ENCODE measurements around the gene STX8.
"Not testable (repeated sequence)": the region's sequence is repeated elsewhere in the genome, so short reads cannot be mapped to it uniquely, and the experiment has no call there.

Gene STX8

GRCh38 chr17:9346296-9346926 is 229.2 kb downstream of the STX8 start:
- DNase-seq (ENCODE audit: low read depth in 2 of 2): no peak

DNA sequence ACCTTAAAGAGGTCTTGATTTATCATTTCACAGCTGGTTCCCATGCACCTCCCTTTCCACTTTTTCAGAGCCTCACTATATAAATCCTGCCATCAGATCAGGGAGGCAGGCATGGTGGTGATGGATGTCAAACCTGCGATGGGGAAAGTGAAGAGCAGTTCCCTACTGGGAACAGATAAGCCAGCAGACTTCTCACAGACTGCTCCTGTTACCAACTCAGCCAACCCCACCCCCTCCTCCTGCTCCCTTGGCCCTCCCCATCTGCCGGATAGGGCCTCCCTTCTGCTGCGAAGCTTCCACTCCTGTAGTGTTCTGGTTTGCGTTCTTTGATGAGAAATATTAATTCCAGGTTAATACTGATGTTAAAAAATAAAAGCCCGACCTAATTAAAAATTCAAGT is 232.1 kb downstream of the STX8 start:
- no peak for DNase-seq (ENCODE audit: low read depth in 2 of 2)

GRCh38 chr17:9342225-9342624 is 233.4 kb downstream of the STX8 start:
- no peak for DNase-seq (ENCODE audit: low read depth in 2 of 2)

DNA sequence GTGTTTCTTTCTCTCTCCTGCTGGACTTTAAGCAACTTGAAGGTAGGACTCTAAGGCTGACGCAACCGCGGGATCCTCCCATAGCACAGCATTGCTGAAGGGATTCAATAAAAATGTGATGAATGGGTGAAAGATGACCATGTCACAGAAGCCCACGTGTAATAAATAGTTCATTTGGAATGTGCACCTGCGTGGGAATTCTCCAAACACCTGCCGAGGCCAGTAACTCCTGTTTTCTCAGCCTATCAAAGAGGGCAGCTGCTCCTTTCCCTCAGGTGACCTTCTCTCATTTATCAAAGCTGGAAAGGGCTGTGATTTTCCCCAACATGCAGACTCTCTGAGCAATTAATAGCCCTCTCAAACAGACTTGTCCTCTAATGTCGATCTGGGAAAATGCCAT is 235.7 kb downstream of the STX8 start:
- DNase-seq (ENCODE audit: low read depth in 2 of 2): no peak

DNA sequence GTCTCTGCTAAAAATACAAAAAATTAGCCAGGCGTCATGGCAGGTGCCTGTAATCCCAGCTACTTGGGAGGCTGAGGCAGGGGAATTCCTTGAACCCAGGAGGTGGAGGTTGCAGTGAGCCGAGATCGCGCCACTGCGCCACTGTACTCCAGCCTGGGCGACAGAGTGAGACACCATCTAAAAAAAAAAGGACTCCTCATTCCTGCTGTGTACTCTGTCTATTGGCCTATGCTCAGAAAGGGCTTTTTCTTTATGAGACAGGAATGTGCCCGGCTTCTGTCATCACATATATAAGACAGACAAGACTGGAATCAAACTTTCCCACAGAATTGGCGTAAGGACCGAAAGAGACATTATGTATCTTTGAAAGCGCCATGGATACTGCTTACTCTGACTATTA is 236.1 kb downstream of the STX8 start:
- not testable (repeated sequence) for DNase-seq (ENCODE audit: low read depth in 2 of 2)

DNA sequence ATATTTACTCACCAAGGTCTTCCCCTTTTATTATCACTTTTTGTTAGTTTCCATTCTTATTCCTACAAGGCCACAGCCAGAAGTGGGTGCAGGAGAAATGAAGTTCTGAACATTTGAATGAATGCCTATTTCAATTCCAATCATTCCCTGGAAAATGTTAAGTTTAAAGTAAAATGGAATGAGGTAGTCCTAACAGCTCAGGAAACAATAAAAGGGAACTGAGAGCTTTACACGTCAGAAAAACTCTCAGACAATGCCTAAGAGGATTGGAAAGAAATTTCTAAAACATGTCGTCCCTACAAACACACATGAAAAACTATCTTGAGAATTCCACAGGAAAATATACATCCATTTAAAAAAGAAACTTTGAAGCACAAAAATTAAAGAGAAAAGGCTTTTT is 238.8 kb downstream of the STX8 start:
- no peak for DNase-seq (ENCODE audit: low read depth in 2 of 2)

DNA sequence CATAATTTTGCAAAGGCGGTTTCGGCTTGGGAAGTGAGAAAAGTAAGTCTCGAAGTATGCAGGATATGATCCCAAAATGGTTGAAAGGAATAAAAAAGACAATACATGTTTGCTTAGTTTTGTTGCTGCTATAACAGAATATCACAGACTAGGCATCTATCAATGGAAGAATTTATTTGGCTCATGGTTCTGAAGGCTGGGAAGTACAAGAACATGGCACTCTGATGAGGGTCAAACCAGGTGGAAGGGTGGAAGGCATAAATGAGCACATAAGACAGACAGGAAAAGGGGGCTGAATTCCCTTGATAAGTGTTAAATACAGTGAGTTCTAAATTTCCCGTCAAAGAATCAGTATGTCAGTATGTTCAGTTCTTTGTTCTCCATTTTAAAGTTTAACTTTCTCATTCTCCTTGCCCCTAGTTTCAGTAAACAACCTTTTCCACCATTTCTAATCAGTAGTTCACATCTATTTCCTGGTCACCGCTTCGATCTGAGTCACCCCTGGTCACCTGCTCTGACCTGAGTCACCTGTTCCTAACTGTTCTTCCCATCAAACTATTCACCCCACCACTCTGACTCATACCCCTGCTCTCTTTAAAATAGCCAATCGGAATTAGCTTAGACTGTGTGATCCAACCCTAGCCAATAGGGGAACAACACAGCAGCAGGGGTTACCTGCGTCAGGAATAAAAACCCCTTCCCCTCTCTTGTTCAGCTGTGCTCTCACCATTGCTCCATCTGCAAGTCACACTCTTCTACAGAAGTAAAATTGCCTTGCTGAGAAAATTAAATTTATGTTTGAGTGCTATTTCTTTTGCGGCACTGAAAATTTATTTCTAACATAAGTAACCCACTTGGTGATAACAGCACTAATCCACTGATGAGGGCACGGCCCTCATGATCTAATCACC is 240.8 kb downstream of the STX8 start:
- no peak for DNase-seq (ENCODE audit: low read depth in 2 of 2)

DNA sequence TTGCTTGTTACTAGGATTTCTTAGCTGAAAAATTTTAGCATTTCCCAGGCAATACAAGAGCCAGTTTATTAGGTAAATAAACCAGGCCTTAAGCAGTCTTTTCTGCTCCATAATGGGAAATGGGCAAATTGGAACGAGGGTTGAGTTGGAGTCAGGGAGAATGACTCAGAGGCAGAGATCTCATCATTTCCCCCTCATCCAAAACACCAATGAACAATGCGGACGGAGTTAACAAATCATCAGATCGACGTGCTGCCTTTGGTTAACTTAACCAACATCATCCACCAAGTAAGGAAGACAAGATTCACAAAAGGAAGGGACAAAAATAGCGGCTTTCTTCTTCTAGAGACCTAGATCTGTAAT is 243.5 kb downstream of the STX8 start:
- DNase-seq (ENCODE audit: low read depth in 2 of 2): no peak

DNA sequence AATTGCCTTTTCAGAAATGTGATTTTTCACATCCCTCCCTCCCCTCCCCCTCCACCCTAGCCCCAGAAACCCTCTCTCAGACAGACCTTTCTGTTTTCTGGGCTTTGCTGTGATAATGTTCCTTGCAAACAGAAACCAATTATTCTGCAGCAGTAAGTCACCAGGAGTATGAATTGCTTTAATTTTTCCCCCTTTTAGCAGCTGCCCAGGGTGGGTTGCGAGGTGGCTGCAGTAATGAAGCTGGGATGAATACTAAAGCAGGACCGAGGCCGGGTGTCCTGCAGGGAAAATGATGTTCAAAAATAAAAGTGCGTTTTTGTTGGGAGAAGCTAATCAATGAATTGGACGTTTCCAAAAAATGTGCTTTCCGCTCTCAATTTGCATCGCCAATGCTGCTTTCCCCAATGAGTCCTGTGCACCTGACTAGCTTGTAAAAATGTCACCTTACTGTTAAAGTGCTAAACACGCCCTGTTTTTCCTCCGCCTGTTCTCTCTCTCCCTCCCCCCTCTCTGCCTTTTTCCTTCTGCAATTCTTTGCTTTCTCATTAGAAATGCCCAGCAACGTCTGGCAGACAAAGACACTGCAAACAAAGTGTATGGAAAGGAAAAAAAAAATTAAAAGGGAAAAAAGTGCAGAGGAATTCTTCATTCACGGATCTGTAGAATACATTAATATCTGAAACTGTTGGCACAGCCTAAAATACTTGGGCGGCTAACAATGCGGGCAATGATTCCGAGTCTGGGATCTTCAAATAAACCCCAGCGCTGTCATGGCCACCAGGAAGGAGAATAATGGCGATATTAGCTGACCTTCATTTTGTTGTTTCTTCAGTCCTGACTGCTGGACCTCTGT is 244.1 kb downstream of the STX8 start:
- no peak for DNase-seq (ENCODE audit: low read depth in 2 of 2)

DNA sequence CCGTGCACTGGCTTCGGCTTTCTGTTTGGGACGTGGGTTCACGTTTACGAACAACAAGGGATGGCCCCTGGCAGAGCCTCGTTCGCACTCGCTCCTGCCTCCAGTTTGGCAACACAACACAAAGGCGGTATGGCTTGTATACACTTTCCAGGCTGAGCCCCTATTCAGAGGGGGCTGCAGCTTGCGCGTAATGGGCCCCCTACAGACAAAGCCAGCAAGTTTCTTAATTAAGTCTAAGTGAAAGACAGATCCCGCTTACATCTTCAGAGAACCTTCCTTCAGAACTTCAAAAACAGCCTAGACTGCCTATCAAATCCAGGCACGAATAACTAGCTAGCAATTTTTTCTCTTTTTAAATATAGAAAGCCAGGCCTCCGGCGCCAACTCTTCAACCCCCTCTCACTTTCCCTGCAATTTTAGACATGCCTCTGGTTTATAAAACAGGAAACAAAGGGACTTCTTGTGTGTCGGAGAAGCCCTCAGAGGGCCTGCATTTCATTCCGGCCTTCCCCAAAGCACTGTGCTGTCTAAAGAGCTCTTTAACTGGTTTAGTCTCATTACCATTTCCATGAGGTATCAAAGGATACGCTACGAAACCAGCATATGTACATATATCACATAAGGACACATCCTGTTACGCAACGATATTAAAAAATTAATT is 244.9 kb downstream of the STX8 start:
- no peak for DNase-seq (ENCODE audit: low read depth in 2 of 2)

DNA sequence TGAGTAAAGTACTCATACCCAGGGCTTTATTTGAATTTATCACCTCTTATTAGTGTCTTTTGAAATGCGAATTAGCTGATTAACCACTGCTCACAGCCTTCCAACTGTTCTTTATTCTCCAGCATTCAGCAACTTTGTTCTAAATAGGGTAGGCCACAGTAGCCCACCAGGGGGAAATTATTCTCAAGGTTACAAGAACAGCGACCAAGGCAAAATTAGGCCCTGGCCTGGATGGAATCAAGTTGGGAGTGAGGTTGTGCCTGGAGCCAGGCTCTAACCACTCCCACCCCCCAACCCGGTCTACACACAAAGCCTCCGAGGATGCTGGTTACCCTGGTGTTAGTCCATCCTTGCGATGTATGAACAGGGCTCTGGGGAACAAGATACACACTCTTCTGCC is 245.5 kb downstream of the STX8 start:
- no peak for DNase-seq (ENCODE audit: low read depth in 2 of 2)

DNA sequence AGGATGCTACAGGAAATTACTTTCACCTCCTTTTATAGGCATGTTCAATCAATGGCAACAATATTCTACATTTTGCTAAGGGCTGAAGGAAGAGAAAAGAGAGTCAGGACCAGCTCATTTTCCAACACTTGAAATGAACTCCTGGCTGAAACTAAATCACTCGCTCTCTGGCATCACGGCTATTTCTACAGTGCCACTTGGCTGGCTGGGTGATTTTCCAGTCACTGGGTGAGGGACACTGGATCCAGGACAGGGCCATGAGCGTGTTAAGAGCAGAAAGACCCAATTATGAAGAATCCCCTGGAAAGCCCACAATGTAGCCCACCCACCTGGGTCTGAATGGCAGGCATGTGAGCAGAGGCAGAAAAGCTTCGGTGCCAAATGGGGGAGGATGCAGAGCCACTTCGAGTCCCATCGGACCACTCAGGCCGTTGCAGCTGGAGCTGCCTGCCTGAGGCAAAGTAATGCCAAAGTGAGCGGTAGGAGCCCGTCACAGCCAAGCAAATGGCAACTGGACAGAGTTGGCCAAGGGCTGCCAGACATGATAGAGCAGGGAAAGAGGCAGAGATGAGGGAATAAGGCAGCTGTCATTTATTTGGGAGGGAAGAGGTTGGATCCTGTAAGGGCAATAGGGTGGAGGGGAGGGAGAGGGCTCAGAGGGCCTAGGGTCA is 246.2 kb downstream of the STX8 start:
- DNase-seq (ENCODE audit: low read depth in 2 of 2): no peak

GRCh38 chr17:9324864-9325263 is 250.8 kb downstream of the STX8 start:
- DNase-seq (ENCODE audit: low read depth in 2 of 2): no peak

DNA sequence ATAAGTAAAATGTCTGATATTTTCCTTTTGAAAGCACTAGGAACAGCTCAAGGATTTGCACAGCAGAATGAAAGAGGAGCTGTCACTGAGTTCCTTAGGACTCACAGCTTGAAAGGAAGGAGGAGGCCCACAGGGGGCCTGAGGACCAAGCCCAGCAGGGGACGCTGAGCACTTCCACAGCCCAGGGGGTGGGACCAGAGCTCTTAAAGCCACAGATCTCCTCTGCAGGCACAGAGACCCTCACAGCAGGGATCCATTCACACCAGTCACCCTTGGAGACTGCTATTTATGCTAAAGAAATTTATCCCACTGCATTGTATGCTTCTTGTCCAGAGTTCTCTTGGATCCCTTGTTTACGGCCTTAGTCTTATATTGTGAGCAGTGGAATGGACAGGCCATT is 253.3 kb downstream of the STX8 start:
- no peak for DNase-seq (ENCODE audit: low read depth in 2 of 2)

DNA sequence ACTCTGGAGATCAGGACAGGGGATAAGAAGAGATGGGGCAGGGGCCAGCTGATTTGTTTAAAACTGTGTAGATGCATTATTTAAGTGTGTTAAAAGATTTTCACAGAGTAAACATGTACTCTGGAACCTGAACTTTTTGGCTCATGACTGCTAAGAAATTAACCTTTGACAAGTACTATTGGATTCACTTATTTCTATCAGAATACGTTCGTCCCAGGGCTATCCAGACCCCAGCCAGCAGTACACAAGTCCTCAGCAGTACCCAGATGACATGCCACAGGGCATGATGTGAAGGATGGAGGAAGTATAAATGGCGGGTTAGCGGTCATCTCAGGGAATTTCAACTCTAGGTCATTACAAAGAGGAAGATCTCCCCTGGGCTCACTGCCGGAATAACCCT is 253.7 kb downstream of the STX8 start:
- DNase-seq (ENCODE audit: low read depth in 2 of 2): no peak

- DNase-seq (ENCODE audit: low read depth in 2 of 2): no peak
These were observed 260.3 kb downstream of the STX8 start for GRCh38 chr17:9315360-9315759.

DNA sequence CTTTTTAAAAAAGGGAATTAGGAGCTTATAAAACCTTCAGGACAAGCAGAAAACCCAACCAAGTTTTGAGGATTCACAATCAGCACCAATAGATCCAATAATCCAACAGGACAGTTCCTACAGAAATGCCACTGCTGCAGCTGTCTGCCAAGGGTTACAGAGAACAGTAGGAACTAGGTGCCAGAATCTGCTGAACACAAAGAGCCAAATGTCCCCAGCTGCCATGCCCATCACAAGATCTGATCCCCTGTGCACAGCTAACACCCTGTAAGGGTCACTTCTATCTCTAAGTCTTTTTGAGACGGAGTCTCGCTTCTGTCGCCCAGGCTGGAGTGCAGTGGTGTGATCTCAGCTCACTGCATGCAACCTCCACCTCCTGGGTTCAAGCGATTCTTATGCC is 262.3 kb downstream of the STX8 start:
- DNase-seq (ENCODE audit: low read depth in 2 of 2): no peak

GRCh38 chr17:9309216-9309615 is 266.4 kb downstream of the STX8 start:
- no peak for DNase-seq (ENCODE audit: low read depth in 2 of 2)

- DNase-seq (ENCODE audit: low read depth in 2 of 2): no peak
These were observed 267.6 kb downstream of the STX8 start for GRCh38 chr17:9308069-9308468.

GRCh38 chr17:9307313-9307998 is 268.2 kb downstream of the STX8 start:
- no peak for DNase-seq (ENCODE audit: low read depth in 2 of 2)

DNA sequence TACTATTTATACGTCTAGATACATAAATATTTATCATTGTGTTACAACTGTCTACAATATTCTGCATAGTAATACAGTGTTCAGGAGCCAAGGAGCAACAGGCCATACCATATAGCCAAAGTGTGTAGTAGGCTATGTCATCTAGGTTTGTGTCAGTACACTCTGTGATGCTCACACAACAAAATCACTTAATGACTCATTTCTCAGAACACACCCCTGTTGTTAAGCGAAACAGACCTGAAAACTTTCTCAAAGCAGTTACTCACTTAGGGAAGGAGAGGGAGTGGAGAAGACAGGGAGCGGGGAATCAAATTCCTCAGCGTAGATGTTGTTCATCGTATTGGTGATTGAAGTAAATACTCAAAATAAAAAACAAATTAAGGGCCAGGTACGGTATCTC is 269.5 kb downstream of the STX8 start:
- no peak for DNase-seq (ENCODE audit: low read depth in 2 of 2)
